Middle frontal gyrus (tissue), 1 donor: Measurements from ENCODE around the gene LDLRAD4.

ENCODE experiments used
- DNase-seq: peaks from one replicate; pipeline ENCODE4 v3.0.0-alpha.2; 2015; ENCODE audit warnings: low spot score; ENCODE audit errors: extremely low spot score

The LDLRAD4 gene

DNA sequence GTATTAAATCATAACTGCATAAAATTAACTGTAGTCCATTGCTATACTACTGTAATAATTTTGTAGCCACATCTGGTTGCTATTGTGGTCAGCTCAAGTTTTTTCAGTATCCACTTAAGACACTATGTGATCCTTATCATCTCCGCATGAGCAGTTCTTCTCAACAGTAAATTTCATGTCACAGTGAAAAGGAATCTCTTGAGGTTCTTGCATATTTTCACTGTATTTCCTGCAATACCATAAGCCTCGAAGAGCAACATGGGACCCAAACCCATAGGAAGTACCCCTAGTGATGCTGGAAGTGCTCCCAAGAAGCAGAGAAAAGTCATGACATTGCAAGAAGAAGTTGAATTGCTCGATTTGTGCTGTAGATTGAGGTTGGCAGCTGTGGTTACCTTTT, 86.7 kb downstream of the LDLRAD4 start:
- DNase-seq, result no peak

- DNase-seq, result no peak
Measured at GRCh38 chr18:13306583-13306982, 88.0 kb downstream of the LDLRAD4 start.

GRCh38 chr18:13308369-13308768, 89.8 kb downstream of the LDLRAD4 start:
- DNase-seq, result no peak

DNA sequence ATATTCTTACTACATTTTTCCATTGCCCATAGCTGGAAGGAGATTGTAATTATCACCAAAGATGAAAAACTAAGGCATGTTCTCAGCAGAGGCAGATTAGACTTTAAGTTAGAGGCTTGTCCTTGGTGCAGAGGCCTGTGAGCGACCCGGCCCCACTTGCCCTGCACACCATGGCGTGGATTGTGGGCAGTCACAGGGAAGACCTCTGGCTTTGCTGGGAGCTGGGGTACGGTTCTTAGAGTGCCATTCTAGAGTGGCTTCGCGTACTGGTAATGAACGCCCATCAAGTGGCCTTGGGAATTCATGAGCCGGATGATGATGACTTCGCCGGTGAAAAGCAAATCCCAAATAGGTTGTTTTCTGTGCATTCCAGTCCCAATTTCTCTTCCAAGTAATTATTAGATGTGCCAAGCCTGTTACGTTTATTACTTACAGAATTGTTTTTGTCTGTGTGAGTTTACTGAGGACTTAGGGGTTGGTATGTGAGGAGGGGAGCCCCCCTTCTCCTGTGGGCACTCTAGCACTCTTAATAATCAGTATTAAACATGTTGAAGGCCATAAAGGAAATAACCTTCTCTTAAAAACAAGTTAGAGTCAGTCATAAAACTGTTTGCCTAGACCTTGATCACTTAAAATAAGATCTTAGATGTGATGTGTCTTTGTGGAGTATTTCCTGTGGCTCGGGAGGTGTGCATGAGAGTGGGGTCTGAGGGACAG, 90.6 kb downstream of the LDLRAD4 start:
- no peak for DNase-seq

DNA sequence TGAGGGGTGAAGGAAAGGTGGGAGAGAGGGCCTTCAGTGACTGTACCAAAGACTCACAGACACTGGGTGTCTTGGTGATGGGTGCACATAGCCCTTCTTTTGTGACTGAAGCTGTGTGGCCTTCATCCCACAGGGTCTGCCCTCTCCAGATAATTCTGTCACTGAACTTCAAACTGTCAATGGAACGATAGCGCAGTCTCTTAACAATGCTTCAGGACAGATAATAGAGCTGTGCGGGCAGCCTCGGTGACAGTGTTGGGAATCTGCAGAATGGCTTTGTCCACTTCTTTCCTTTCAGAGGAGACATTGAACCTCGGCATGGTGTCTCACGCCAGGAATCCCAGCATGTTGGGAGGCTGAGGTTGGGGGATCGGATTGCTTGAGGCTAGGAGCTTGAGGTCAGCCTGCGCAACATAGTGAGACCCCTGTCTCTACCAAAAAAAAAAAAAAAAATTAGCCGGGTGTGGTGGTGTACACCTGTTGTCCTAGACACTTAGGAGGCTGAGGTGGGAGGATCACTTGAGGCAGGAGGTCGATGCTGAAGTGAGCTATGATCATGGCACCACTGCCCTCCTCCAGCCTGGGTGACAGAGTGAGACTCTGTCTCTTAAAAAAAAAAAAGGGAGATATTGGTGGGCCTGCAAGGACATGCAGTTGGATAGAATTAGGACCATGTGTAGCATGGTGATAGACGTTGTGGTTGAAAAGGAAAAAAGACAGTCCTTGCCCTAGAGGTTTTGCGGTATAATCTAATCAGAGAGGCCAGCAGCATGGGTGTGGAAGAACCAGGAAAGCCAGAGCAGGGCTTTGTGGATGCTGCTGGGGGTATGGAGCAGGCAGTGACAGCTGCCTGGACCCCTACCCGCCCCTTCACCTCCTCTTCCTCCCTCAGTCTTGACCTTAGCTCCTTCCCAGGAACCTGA, 91.4 kb downstream of the LDLRAD4 start:
- DNase-seq, result no peak

GRCh38 chr18:13311193-13311592, 92.6 kb downstream of the LDLRAD4 start:
- DNase-seq, result no peak

GRCh38 chr18:13312515-13312914, 94.0 kb downstream of the LDLRAD4 start:
- no peak for DNase-seq

DNA sequence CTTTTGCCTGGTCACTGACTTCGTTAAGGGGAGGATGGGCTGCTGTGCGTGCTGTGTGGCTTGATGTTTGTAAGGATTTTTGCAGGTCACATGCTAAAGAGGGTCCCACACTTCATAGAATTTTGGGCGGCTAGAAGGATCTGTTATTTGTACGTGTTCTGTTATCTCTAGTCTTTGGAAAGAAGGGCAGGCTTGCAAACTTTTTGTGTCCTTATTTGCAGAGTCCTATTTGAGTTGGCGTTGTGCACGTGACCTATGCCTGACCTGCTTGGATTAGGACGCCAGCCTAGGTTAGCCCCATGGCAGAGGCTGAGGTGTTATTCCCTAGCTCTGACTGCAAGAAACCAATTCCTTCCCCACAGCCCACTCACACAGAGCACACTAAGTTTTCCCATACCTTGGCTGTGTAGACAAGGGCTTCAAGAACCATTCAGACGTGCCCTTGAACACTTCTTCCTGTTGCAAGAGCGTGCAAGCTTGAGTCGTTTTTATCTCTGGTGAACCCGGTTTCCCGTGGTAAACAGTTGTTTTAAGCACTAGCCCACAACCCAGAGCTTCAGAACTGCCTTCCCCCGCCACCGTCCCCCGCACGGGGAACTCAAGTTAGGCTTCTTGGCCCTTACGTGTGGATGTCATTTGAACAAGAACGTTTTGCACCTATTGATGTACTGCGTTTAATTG, 94.6 kb downstream of the LDLRAD4 start:
- no peak for DNase-seq

GRCh38 chr18:13315000-13315399, 96.4 kb downstream of the LDLRAD4 start:
- no peak for DNase-seq

- DNase-seq, result no peak
Measured at GRCh38 chr18:13316063-13316462, 97.5 kb downstream of the LDLRAD4 start.

GRCh38 chr18:13317801-13318200, 99.2 kb downstream of the LDLRAD4 start:
- no peak for DNase-seq

DNA sequence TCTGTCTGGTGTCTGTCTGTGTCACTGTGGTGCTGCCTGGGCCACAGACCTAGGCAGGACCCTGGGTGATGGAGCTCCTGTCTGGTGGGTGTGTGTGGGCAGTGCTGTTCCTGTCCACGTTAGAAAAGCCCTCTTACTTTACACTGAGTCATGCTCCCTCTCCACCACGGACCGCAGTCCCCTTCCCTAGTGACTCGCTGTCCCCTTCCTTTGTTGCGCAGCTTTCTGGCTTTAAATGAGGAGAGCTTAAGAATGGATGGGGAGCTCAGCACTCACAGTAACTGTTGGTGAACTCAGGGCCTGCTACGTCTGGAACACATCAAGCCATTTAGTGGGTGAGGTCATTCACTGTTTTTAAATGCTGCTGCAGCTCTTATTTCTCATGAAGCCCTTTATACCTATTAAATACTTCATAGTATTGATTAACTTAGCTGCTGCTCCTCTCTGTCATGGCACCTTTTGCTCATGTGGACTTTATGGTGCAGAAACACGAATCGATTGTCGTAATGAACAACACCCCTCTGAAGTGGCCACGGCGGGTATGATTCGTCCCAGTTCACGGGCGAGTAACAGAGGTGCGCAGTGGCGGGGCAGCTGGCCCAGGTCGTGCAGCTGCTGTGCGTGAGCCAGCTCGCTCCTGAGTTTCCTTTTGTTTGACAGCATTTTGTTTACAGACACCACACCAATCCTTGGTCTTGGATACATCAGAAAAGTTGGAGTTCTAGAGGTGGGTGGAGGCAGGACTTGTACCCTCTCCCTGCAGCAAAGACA, 100.4 kb downstream of the LDLRAD4 start:
- DNase-seq, result no peak

GRCh38 chr18:13319629-13320028, 101.1 kb downstream of the LDLRAD4 start:
- no peak for DNase-seq

DNA sequence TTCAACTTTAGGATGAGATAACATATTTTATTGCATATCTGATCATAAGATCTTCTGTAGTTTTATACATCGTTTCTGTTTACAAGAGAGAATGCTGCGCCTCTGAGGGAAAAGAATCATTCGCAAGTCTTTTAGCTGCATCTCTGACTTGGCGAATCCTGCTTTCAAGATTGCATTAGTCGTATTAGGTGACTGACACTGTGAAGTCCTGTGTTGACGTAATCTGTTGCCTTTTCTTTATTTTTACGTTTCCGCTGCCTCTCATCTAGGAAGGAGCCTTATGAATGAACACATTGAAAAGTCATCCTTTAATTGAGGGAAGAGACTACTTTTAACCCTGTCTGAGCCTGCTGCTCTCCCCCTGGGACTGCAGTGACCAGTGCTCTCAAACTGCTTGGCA, 101.5 kb downstream of the LDLRAD4 start:
- DNase-seq, result no peak

GRCh38 chr18:13320891-13321425, 102.4 kb downstream of the LDLRAD4 start:
- DNase-seq, result no peak

DNA sequence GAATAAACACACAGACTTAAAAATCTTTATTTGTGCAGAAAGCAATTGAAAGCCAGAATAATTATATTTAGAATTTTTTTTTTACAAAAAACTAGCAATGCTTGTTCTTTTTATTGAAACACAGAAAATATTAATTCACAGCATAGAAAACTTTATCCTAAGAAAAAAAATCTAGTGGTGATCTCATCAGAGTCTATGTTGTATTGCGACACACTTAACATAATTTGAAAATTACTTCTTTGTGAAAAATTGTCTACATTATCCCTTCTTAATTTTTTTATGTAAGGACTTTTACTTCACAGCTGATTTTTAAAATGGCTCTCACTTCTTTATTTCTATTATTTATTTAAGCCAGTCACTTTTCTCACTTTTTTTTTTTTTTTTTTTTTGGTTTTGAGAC, 103.4 kb downstream of the LDLRAD4 start:
- no peak for DNase-seq

DNA sequence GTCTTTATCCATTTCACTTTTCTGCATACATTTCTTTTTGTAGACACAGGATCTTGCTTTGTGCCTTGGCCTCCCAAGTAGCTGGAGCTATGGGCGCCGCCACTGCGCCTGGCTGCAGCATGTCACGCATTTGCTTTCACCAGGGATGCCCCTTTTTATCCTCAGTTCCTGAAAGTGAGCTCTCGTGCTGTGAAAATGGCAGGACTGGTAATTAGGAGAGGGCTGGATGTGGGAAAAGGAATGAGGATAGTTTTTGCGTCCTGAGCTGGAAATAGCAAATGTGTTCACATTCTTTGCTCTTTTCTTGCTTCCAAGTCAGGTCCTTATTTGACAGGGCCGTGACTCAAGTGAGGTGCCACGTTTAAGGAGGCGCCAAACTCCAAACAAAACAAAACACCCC, 104.6 kb downstream of the LDLRAD4 start:
- no peak for DNase-seq

- DNase-seq, result no peak
Measured at GRCh38 chr18:13324880-13325279, 106.3 kb downstream of the LDLRAD4 start.

DNA sequence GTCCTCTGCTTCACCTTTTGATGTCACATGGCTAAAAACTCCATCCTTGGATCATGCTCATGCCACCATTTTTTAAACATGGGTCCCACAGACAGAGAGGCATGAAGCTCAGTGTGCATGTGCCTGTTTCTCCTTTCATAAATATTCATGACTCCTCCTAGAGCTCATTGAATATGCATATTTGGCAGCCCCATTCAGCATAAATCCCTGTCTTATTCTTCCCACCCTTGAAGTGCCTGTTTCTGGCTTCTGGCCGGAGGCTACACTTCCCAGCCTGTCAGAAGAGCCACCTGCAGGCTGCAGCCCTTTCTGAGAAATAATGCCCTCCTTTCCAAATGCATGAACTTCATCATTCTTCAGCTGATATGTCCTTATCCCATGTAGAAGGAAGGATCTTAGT, 109.7 kb downstream of the LDLRAD4 start:
- no peak for DNase-seq

DNA sequence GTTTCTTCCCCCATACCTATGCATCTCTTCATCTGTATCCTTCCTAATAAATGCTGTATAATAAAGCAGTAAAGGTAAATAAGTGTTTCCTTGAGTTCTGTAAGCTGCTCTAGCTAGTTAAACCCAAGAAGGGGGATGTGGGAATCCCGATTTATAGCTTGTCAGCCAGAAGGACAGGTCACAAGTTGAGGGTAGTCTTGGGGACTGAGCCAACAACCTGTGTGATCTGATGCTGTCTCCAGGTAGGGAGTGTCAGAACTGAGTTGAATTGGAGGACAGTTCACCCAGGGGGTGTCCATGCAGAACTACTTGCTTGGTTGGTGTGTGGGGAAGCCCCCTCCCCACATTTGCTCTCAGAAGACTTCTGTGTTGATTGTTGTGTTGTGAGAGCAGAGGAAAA, 112.4 kb downstream of the LDLRAD4 start:
- no peak for DNase-seq

- no peak for DNase-seq
Measured at GRCh38 chr18:13331846-13332245, 113.3 kb downstream of the LDLRAD4 start.
